Esophagus squamous epithelium (tissue), 4 donors: ENCODE results near the gene YEATS2.

Experiments
- POLR2A ChIP-seq, 4 donors: fragments of 450-650 bp; IDR thresholded peaks; one replicate each; pipeline ENCODE4 v1.6.1; 2017; ENCODE audit warnings: antibody characterized with exemption in 4 of 4, mild to moderate bottlenecking in 4 of 4, moderate library complexity in 3 of 4
- TF ChIP-seq, protein P1 (sequence below), 6 experiments: fragments of 450-650 bp in 4 of 6; fragments of 200-600 bp in 2 of 6; sonication (generic) in 2 of 6; IDR thresholded peaks; one replicate each; pipeline ENCODE4 v1.5.1; 2016 to 2019; ENCODE audit warnings: antibody characterized with exemption in 6 of 6, mild to moderate bottlenecking in 4 of 6, moderate library complexity in 4 of 6

DNA sequence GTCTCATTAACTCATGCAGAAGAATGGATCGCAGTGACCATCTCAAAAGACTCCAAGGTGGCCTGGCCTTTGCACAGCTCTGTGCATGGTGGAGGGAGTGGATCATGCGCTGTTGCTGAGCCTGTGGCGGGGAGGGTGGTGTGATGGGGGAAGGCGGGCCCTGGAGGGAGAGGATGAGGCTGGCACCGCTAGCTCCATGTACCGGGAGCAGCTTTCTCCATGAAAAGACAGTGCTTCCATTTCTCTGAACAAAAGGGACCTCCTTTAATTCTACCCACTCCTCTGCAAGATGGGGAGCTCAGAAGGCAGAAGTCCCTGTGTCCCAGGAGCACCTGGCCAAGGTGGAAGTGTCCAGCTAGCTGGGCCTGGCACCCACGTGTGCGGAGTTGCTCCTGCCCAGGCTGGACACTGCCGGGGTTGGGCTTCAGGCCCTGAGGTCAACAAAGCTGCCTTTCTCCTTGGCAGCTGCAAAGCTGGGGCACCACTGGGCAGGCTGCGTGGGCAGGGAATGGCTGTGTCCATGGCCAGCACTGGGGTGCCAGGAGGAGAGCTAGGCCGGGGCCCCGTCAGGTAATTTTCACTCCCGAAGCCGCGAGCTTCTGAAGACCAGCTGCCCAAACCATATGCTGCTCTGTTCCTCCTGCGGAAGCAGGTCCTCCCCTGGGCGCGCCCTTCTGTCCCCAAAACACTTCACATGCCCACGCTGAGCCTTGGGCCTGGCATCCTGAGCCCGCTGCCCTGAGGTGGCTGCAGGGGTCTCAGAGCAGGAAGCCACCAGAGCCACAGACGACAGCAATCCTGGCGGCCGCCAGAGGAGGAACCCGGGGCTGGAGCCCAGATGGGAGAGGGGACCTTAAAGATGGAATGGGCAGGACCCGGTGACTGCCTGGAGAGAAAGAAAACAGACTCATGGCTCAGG lies 121.4 kb downstream of the YEATS2 start:
- TF ChIP-seq, protein P1, sequence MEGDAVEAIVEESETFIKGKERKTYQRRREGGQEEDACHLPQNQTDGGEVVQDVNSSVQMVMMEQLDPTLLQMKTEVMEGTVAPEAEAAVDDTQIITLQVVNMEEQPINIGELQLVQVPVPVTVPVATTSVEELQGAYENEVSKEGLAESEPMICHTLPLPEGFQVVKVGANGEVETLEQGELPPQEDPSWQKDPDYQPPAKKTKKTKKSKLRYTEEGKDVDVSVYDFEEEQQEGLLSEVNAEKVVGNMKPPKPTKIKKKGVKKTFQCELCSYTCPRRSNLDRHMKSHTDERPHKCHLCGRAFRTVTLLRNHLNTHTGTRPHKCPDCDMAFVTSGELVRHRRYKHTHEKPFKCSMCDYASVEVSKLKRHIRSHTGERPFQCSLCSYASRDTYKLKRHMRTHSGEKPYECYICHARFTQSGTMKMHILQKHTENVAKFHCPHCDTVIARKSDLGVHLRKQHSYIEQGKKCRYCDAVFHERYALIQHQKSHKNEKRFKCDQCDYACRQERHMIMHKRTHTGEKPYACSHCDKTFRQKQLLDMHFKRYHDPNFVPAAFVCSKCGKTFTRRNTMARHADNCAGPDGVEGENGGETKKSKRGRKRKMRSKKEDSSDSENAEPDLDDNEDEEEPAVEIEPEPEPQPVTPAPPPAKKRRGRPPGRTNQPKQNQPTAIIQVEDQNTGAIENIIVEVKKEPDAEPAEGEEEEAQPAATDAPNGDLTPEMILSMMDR (IDR thresholded peaks at IDR 0.05): no peak
- no peak for TF ChIP-seq POLR2A (IDR thresholded peaks at IDR 0.05)
